ENCODE results near the gene CHD9NB.
"Not testable (repeated sequence)": the region's sequence is repeated elsewhere in the genome, so short reads cannot be mapped to it uniquely, and the experiment has no call there.

The CHD9NB gene

GRCh38 chr16:53055541-53056391 is 3.1 kb upstream of the CHD9NB start:
- DNase-seq, result peak; percentile 57

GRCh38 chr16:53054670-53055485 is 2.2 kb upstream of the CHD9NB start, which contains the start of gene CHD9:
Gene CHD9 (plus strand): TSS chr16:53054991. CDS start chr16:53156090, 101,099 bp downstream.
- DNase-seq, result peak; percentile 93

GRCh38 chr16:53053967-53054669 is 1.4 kb upstream of the CHD9NB start:
- peak; percentile 58 for DNase-seq

GRCh38 chr16:53051255-53051654 is 1.4 kb downstream of the CHD9NB start:
- DNase-seq, result not testable (repeated sequence)

GRCh38 chr16:53048139-53048915 is 4.4 kb downstream of the CHD9NB start:
- no peak for DNase-seq

GRCh38 chr16:53047515-53047914 is 5.2 kb downstream of the CHD9NB start:
- DNase-seq, result not testable (repeated sequence)

GRCh38 chr16:53045341-53046220 is 7.1 kb downstream of the CHD9NB start:
- DNase-seq, result no peak

- no peak for DNase-seq
Measured at GRCh38 chr16:53043986-53044601, 8.6 kb downstream of the CHD9NB start.

GRCh38 chr16:53043428-53043831 is 9.3 kb downstream of the CHD9NB start:
- no peak for DNase-seq

GRCh38 chr16:53042235-53042701 is 10.4 kb downstream of the CHD9NB start:
- DNase-seq, result no peak

GRCh38 chr16:53041320-53042051 is 11.2 kb downstream of the CHD9NB start:
- DNase-seq, result no peak

GRCh38 chr16:53040788-53041187 is 11.9 kb downstream of the CHD9NB start:
- DNase-seq, result no peak

- DNase-seq, result not testable (repeated sequence)
Measured at GRCh38 chr16:53036711-53037110, 16.0 kb downstream of the CHD9NB start.

- no peak for DNase-seq
Measured at GRCh38 chr16:53036066-53036465, 16.6 kb downstream of the CHD9NB start.

GRCh38 chr16:53035176-53035942 is 17.3 kb downstream of the CHD9NB start:
- no peak for DNase-seq

- DNase-seq, result no peak
Measured at GRCh38 chr16:53034306-53034705, 18.4 kb downstream of the CHD9NB start.

GRCh38 chr16:53031323-53031942 is 21.3 kb downstream of the CHD9NB start:
- no peak for DNase-seq

GRCh38 chr16:53029971-53030370 is 22.7 kb downstream of the CHD9NB start:
- no peak for DNase-seq

GRCh38 chr16:53024045-53024444 is 28.7 kb downstream of the CHD9NB start:
- DNase-seq, result no peak
